HepG2 (cell line): Measurements from ENCODE around the gene SH3PXD2A. TPM values are rescaled to one million over a fixed set of nuclear protein-coding genes. Genes with fewer than 3 reads are reported as not detected.

ENCODE experiments used
- E2F1 ChIP-seq: sonication (generic); formaldehyde crosslinking; IDR thresholded peaks from 2 replicates; pipeline ENCODE4 v1.5.0; 2020; ENCODE audit warnings: missing genetic modification reagents
- EEA1 ChIP-seq: sonication (generic); formaldehyde crosslinking; IDR thresholded peaks from 2 replicates; pipeline ENCODE4 v1.5.1; 2020; ENCODE audit warnings: mild to moderate bottlenecking, missing genetic modification reagents, borderline replicate concordance
- ERF ChIP-seq: IDR thresholded peaks from 2 replicates; pipeline ENCODE4 v1.6.1; 2018; ENCODE audit warnings: missing biosample characterization, missing genetic modification reagents
- FOXA1 ChIP-seq, 2 experiments: fragments of 450-650 bp in 1 of 2; sonication (generic) in 1 of 2; formaldehyde crosslinking in 1 of 2; IDR thresholded peaks; 2 replicates each; pipeline versions ENCODE4 v1.4.0 to v1.6.1; 2016 to 2020; ENCODE audit warnings: missing genetic modification reagents in 1 of 2
- FOXP1 ChIP-seq, 2 experiments: fragments of 450-650 bp in 1 of 2; IDR thresholded peaks; 2 replicates each; pipeline ENCODE4 v1.6.1; 2017 to 2018; ENCODE audit warnings: antibody characterized with exemption in 1 of 2
- GRHL1 ChIP-seq: sonication (generic); formaldehyde crosslinking; conservative IDR thresholded peaks from 2 replicates; pipeline ENCODE4 v1.8.0; 2022; ENCODE audit warnings: missing genetic modification reagents
- HOXA5 ChIP-seq: sonication (generic); formaldehyde crosslinking; IDR thresholded peaks from 2 replicates; pipeline ENCODE4 v1.4.0; 2020; ENCODE audit warnings: missing genetic modification reagents
- JUNB ChIP-seq: sonication (generic); formaldehyde crosslinking; IDR thresholded peaks from 2 replicates; pipeline ENCODE4 v1.8.0; 2022; ENCODE audit warnings: missing genetic modification reagents, mild to moderate bottlenecking, borderline replicate concordance
- MAX ChIP-seq: IDR thresholded peaks from 2 replicates; pipeline ENCODE4 v1.6.1; 2012; ENCODE audit warnings: inconsistent platforms
- MAZ ChIP-seq, 2 experiments: sonication (generic) in 1 of 2; formaldehyde crosslinking in 1 of 2; IDR thresholded peaks; 2 replicates each; pipeline versions ENCODE4 v1.5.0 to v1.6.1; 2012 to 2020; ENCODE audit warnings: low read depth in 2 of 2, mild to moderate bottlenecking in 2 of 2, borderline replicate concordance in 1 of 2, improper control_type of control experiment in 1 of 2, low read length in 1 of 2, missing genetic modification reagents in 1 of 2, moderate library complexity in 1 of 2
- RBM22 ChIP-seq: fragments of 200-400 bp; formaldehyde crosslinking; optimal IDR thresholded peaks from 2 replicates; pipeline ENCODE3; 2017; ENCODE audit warnings: mild to moderate bottlenecking, low read length, moderate library complexity
- REL ChIP-seq: sonication (generic); formaldehyde crosslinking; conservative IDR thresholded peaks from 2 replicates; pipeline ENCODE4 v1.8.0; 2022; ENCODE audit warnings: mild to moderate bottlenecking, missing genetic modification reagents, moderate library complexity
- SMAD3 ChIP-seq: sonication (generic); formaldehyde crosslinking; IDR thresholded peaks from 2 replicates; pipeline ENCODE4 v1.4.0; 2020; ENCODE audit warnings: missing genetic modification reagents
- STAT6 ChIP-seq: sonication (generic); formaldehyde crosslinking; IDR thresholded peaks from 2 replicates; pipeline ENCODE4 v1.4.0; 2020; ENCODE audit warnings: missing genetic modification reagents, mild to moderate bottlenecking, borderline replicate concordance
- TEAD3 ChIP-seq: optimal IDR thresholded peaks from 2 replicates; pipeline ENCODE3; 2016; ENCODE audit warnings: borderline replicate concordance
- TFE3 ChIP-seq: IDR thresholded peaks from 2 replicates; pipeline ENCODE4 v1.6.1; 2016
- ZBTB38 ChIP-seq: sonication (generic); formaldehyde crosslinking; IDR thresholded peaks from 2 replicates; pipeline ENCODE4 v1.5.1; 2020; ENCODE audit warnings: mild to moderate bottlenecking, missing genetic modification reagents
- ZEB1 ChIP-seq: IDR thresholded peaks from 2 replicates; pipeline ENCODE4 v1.6.1; 2012; ENCODE audit warnings: mild to moderate bottlenecking, low read depth, inconsistent platforms; ENCODE audit not compliant: insufficient replicate concordance
- ZKSCAN1 ChIP-seq: fragments of 150-350 bp; IDR thresholded peaks from 2 replicates; pipeline ENCODE4 v1.6.1; 2014; ENCODE audit warnings: low read length
- ZNF251 ChIP-seq: sonication (generic); formaldehyde crosslinking; IDR thresholded peaks from 2 replicates; pipeline ENCODE4 v1.9.0; 2021; ENCODE audit warnings: mild to moderate bottlenecking, missing genetic modification reagents
- ZNF468 ChIP-seq: sonication (generic); formaldehyde crosslinking; IDR thresholded peaks from 2 replicates; pipeline ENCODE4 v1.8.0; 2022; ENCODE audit warnings: mild to moderate bottlenecking, moderate library complexity, missing genetic modification reagents
- ZNF598 ChIP-seq: sonication (generic); formaldehyde crosslinking; IDR thresholded peaks from 2 replicates; pipeline ENCODE4 v1.5.1; 2020; ENCODE audit warnings: mild to moderate bottlenecking, missing genetic modification reagents, borderline replicate concordance
- ZNF768 ChIP-seq: sonication (generic); formaldehyde crosslinking; IDR thresholded peaks from 2 replicates; pipeline ENCODE4 v1.4.0; 2020; ENCODE audit warnings: missing genetic modification reagents
- ZSCAN30 ChIP-seq: sonication (generic); formaldehyde crosslinking; IDR thresholded peaks from 2 replicates; pipeline ENCODE4 v1.5.0; 2020; ENCODE audit warnings: mild to moderate bottlenecking, missing genetic modification reagents
- polyA plus RNA-seq, 8 experiments: library from polyadenylated mRNA; depleted of rRNA in 3 of 8; stranded (reverse) in 7 of 8; unstranded in 1 of 8; fragments of >200 nt; fragmentation: Illumina TruSeq in 4 of 8; extraction: Trizol in 4 of 8; gene quantifications; 2 replicates each; pipeline versions ENCODE4 v1.2.1 to v1.2.3, GENCODE V29; 2011 to 2016; ENCODE audit warnings: low read depth in 4 of 8, missing spikeins in 1 of 8, mixed read lengths in 1 of 8; ENCODE audit not compliant: insufficient read depth in 1 of 8
- total RNA-seq, 5 experiments: library from RNA; depleted of rRNA; stranded (reverse); fragments of >200 nt; fragmentation: Illumina TruSeq; extraction: Trizol; gene quantifications; 2 replicates each; pipeline ENCODE4 v1.2.3, GENCODE V29; 2016; ENCODE audit warnings: low read depth in 1 of 5

The SH3PXD2A gene
- total and polyA plus RNA-seq, 2 of the 13 experiments (the other 11 are each of a cell fraction or from before 2014, with no cell fraction given) = 11.1 to 11.3 TPM

- TF ChIP-seq RBM22 (no peak), HOXA5 (CRISPR knock-in tag) (no peak), ZKSCAN1 (no peak), GRHL1 (CRISPR knock-in tag) (no peak), ZSCAN30 (no peak), ZNF251 (CRISPR knock-in tag) (no peak), TFE3 (0 out of 2 replicates have a peak, but pooled peaks have one; percentile 19), ZNF468 (CRISPR knock-in tag) (no peak), STAT6 (CRISPR knock-in tag) (no peak), ZNF768 (CRISPR knock-in tag) (no peak; the same call in 1 of the 2 replicates), ERF (CRISPR knock-in tag) (0 out of 2 replicates have a peak, but pooled peaks have one; percentile 41), FOXP1 (IDR thresholded peaks at IDR 0.05) (no peak), FOXP1 (CRISPR knock-in tag; IDR thresholded peaks at IDR 0.05) (peak; percentile 83), MAX (no peak; the same call in 1 of the 2 replicates), TEAD3 (CRISPR knock-in tag) (peak; percentile 66), FOXA1 (IDR thresholded peaks at IDR 0.05) (no peak), FOXA1 (CRISPR knock-in tag; IDR thresholded peaks at IDR 0.05) (peak; percentile 37; the same call in 1 of the 2 replicates), REL (CRISPR knock-in tag) (0 out of 2 replicates have a peak, but pooled peaks have one; percentile 26), EEA1 (no peak), E2F1 (CRISPR knock-in tag) (no peak), ZEB1 (no peak), ZNF598 (no peak), SMAD3 (CRISPR knock-in tag) (peak; percentile 49; the same call in 1 of the 2 replicates), ZBTB38 (CRISPR knock-in tag) (no peak), MAZ (IDR thresholded peaks at IDR 0.05; ENCODE audit: borderline replicate concordance, low read depth, low read length) (no peak), MAZ (CRISPR knock-in tag; IDR thresholded peaks at IDR 0.05; ENCODE audit: low read depth) (no peak), JUNB (no peak)
These were observed 1.1 kb downstream of the SH3PXD2A start (continued) for GRCh38 chr10:103854265-103854685.
